Suppressor macrophage treated with lipopolysaccharide for 1 hour (primary cell): Measurements from ENCODE around the gene FBLN5.

Source experiments
- DNase-seq, 3 donors: peaks; one replicate each; pipeline ENCODE4 v3.0.0-alpha.2; 2020 to 2022

The FBLN5 gene, protein sequence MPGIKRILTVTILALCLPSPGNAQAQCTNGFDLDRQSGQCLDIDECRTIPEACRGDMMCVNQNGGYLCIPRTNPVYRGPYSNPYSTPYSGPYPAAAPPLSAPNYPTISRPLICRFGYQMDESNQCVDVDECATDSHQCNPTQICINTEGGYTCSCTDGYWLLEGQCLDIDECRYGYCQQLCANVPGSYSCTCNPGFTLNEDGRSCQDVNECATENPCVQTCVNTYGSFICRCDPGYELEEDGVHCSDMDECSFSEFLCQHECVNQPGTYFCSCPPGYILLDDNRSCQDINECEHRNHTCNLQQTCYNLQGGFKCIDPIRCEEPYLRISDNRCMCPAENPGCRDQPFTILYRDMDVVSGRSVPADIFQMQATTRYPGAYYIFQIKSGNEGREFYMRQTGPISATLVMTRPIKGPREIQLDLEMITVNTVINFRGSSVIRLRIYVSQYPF

DNA sequence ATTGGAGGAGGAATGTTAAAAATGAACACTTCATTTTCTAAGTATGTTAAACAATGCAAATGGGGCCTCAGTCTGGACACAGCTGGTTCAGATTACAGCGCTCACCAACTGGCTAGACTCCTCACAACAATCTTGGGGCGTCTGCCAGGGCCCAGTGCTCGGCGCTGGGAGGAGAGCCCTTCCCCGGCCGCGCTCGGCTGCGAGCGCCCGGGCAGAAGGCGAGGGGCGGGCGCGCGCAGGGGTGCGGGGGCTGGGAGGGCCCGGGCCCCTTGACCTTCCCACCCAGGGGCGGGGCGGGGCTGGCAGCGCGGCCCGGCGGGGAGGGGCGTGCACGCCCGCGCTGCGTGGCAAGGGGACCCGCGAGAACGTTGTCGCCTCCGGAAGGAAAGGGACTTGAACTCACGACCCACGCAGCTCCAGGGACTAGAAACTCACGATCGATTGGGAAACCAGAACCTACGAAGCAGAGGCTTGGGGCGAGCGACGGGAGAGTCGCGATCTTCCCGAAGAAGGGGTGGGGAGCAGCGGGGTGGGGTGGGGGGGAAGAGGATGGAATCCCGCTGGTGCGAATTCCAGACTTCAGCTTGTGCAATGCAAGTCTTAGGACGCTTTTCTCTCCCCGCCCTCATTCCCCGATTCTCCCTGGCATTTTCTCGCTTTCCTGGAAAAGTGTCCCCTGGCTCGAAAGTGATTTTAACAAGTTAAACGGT lies at the start of gene FBLN5:
FBLN5 (minus strand) TSS at position 220 of the 710 bp plus-strand sequence. CDS start 465 bp downstream, outside the sequence.
- DNase-seq = peak; percentile 40 to 67 (median 44)

DNA sequence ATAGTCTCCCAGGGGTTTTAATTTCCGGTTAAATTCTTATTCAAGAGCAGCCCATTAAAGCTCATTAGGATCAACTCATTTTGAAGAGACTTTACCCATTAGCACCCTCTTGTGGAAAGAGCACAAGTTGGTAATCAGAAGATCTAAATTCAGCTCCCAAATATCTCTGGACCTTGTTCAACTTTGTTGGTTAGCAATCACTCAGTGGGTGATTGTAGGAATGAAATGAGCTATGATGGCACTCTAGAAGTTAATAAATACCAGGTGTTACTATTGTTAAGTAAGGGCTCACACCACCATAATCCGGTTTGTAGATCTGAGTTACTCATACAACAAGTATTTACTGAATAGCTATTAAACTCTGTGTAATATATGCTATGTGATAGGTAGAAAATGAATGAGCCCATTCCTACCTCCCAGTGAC lies 49.5 kb upstream of the FBLN5 start:
- peak; percentile 59 to 78 (median 76) for DNase-seq

DNA sequence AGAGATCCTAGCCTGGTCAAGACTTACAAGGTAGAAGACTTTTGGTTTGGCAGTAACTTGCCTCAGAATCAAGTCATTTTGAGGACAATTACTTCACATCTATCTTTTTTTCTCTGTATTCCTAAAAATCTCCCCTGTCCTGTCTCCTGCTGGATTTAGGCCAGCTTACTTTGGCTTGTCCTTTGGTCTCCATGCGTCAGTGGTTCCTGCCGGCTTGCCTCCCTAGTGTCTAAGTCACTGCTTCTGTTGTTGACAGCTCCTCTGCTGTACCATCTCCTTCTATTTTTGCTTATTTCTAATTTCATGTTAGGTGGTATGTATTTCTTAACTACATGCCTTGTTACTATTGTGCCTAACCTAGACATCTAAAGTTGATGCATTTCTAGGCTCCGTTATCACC lies 39.7 kb upstream of the FBLN5 start:
- no peak for DNase-seq

DNA sequence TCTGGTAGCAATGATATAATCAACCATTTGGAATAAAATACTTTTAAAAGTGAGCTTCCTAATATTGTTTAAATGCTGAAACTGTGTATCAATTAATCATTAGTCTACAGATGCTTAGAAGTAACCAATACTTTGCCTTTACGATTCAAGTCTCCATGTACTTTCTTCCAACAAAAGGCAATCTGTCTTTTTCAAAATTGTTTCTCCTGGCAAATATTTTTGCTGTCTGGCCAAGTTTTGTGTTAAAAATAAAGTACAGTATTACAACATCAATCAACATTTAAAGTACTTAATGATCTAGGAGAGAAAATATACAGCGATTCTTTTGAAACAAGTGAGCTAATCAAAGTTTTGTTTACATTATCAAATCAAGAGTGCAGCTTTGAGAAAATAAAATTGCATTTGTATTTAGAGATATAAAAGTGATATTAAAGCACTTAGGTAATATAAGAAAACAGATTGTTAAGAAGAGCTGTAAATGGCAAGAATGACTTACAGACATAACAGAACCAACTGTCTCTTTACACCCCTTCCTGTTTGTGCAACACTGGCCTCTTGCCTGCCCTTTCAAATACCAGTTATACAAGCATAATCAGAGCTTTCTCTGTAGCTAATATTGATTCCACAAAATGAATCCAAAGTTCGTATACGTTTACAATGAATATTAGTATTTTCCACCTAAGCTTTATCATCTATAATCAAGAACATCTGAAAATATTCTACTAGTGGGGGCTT lies 38.2 kb upstream of the FBLN5 start:
- DNase-seq = peak; percentile 24 to 56 (median 55)

DNA sequence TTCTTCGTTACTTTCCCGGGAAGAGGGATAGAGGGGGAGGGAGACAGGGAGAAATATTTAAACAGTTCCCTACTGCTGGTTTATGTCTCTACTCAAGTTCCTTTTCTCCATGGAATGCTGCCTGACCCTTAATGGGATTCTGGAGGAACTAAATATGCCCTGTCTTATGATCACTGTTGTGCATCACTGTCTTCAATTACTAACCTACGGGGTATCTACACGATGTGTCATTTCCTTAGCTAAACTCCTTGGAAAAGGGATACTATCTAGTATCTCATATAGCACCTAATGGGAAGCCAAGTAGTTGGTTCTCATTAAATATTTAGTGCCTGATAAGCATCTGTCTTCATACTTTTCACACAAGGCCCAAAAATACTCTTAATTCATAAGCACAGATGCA lies 37.5 kb upstream of the FBLN5 start:
- peak; percentile 20 to 64 (median 61) for DNase-seq

DNA sequence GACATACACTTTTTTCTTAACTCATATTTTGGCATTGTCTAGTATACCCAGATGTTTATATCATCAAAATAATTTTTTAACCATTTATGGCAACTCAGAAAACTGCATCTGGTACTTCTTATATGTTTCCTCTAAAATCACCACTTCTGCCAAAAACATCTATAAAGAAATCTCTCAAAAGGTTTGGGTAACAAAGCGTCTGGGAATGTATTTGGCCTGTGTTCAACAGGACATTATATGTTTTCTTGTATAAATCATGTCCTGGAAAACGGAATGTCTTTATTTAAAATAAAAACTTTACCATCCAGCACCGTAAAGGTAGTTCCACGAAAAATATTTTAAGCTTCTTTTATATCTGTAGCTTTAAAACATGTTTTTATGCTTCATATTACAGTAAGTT lies 36.1 kb upstream of the FBLN5 start:
- DNase-seq = no peak

DNA sequence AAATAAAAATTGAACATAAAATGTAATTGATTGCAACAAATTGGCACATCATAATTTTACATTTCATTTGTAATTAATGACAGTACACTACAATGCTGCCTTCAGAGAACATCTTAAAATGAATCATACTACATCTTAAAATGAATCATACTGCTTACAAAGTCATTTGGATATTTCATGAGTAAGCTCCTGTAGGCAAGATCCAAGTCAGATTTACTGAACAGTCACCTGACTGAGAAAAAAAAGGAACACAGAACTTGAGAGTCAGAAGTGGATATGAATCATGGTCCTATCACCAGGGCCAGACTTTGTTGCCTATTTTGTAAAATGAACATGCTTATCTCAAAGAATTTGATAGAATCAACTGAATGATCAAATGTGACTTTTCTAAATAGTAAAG lies 32.7 kb upstream of the FBLN5 start:
- peak; percentile 78 to 97 (median 95) for DNase-seq

DNA sequence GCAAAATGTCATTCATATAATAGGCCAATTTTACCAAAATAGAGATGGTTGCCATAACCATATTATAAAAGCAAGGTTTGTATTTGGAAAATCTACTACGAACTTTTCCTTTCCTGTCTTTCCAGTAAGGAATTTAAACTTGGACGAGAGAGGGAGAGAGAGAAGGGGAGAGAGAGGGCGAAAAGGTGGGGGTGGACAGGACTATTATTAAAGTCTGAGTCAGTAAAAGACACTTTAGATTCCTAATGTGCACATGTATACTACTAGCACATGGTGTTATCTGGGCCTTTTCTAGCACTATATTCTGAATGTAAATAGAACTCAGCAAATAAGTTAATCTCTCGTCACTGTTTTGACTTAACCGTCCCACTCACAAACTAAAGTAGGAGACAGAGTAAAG lies 30.4 kb upstream of the FBLN5 start:
- DNase-seq = no peak

DNA sequence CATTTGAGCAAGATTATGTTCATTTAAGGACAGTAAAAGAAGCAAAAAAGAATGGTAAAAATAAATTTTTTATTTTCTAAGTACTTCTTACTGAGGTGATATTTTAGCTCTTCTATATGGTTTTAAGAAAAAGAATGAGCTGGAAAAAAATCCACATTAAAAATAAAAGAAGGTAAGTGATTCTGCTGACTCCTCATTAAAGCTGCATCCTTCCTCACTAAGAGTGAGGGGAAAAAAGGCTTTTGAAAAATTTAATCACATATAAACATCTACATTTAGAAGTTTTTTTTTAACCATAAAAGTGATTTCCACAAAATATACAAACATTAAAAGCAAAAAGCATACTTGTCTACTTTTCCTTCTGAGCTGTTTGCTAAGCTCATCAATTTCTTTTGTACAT lies 28.3 kb upstream of the FBLN5 start:
- no peak for DNase-seq

DNA sequence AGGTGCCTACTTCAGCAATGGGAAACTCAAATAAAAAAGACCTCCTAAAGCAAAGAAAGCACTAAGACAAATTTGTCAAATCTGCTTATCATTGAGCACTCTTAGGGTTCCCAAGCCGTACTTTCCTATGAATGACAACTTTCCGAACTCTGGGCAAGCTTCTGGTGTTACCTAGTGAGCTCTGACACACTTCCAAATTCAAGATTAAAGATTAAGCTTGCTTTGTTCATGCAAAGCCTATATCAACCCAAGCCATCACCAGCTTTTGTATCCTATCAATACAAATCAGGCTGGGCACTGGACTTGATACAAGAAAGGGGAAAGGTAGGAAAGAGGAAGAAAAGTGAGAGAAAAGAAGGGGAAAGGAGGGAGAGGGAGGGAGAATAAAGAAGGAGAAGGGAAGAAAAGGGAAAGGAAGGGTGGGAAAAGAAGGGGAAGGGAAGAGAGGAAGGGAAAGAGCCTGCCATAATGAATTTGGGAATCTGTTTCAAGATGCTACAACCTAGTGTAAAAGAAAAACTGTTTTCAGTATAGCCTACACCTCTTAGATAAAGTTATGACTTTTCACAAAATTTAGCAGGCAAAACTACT lies 23.8 kb upstream of the FBLN5 start:
- no peak for DNase-seq

DNA sequence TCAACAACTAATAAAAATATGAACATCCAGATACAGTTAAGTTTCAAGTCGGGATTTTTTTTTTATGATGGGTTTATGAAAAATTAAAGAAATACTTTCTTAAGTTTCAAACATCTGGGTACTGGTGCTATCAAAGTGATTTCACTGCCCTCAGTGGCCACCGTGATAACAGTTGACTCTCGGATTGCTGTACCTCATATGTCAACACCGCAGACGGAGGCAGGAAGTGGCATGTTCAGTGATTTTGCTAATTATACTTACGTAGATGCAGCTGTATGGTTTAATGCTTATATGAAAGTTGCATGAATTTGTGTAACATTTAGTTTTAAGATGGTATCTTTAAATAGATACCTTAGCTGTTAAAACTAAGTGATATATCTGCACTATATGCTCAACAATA lies 20.8 kb upstream of the FBLN5 start:
- no peak for DNase-seq

DNA sequence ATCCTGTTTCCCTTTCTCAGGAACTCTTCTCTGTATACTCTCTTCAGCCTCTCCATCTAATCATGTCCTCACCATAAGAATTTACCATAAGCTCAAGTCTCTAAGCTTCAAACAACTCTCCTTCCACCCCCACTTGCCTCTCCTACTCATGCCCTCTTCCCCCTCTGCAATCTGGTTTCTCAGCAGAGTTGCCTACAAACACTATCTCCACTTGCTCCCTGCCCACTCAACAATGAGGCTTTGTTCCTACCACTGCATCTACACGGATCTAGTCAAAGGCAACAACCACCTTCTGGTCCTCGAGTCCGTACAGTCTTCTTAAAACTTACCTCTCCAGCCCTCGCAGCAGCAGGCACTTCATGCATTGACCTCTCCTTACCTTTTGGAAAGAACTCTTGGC lies 17.2 kb upstream of the FBLN5 start:
- no peak for DNase-seq

DNA sequence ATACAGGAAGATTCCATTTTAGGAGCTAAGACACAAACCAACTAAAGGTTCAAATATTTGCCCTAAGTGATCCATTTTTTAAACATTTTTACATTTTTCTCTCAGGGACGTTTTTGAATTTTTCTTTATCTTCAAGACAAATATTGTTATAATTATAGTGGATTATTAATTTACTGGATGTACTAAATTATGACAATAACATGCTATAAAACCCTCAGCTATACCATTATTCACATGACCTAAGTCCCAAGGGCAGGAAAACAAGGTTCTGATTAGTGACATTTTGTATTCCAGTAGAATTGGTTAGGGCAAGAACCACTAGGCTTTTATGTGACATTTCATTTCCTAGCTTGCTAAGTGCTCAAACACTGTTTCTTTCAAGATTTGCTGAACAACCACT lies 16.5 kb upstream of the FBLN5 start:
- no peak for DNase-seq

DNA sequence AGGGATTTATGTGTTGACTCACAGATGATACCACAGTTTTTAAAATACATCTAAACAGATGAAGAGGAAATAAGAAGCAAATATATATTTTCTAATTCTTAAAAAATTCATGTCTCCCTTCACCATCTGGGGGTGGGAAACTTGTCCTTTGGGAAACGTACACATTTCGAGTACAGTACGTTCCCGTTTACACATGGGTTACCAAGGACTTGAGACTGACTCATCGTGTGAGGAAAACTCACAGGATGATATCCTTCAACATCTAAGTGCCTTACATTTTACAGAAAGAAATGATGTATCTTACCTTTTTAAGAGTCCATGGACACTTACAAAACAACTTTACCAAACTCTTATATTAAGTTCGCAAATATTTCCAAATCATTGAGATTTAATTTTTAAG lies 16.0 kb upstream of the FBLN5 start:
- no peak for DNase-seq

DNA sequence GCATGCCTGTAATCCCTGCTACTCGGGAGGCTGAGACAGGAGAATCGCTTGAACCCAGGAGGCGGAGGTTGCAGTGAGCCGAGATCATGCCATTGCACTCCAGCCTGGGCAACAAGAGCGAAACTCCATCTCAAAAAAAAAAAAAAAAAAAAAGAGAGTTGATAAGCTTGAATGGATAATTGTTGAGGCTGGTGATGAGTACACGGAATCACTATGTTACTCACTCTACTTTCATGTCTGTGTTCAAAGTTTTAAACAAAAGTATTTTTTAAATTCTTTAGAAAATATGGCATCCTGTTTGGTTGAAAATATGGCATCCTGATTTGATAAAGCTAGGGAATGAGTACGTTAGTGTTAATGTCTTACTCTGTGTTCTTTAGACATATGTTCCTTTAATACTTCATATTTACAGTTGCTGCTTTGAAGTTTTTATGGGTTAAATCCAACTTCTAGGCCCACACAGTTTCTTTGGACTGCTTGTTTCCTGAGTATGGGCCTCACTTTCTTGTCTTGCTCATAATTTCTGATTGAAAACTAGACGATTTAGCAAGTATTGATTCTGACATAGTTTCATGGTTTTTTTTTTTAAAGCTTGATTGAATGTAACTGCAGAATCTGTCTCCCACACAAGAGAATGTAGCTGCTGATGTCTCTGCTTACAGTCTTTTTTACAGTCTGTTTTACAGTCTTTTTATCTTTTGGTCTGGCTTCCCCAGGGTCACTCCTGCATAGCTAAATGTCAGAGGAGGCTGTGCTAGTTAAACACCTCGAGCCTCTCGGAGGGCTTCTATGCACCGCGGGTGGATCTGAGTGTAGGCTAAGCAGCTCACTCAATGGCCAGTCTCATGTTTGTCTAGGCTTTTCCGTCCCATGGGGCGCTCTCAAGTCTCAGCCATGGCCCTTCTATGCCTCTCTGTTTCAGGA lies 14.1 kb upstream of the FBLN5 start:
- DNase-seq = no peak

DNA sequence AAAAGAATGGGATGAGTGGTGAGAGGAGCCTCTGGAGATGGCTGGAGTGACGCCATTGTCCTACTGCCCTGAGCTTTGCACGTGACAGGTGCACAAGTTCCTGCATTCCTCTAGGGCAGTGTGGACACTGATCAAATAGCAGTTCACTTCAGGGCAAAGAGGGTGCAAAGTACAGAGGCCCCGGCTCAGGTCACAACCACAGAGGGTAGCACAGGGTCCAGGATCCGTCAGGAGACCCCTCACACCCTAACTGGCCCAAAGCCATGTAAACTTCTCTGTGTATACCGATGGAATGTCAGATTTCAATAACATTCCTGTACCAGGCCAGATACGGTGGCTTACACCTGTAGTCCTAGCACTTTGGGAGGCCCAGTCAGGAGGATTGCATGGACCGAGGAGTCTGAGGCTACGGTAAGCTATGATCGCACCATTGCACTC lies 10.4 kb upstream of the FBLN5 start:
- no peak for DNase-seq

DNA sequence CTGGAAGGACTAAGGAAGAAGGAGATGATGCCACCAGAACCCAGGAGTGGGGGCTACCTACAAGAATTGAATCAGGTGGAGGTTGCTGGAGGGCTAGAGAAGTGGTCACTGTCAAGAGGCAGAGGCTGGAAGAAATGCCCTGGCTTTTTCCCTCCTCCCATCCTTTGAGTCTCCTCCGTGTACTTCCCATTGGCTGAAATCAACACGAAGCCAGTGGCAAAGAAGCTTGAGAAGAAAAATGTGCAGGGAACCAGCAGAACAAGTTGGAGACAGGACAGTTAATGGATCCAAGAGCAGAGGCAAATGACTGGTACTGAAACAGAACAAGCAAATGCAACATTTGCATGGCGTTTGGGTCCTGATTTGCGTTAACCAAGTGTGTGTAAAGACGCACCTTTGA lies 9.1 kb upstream of the FBLN5 start:
- no peak for DNase-seq

DNA sequence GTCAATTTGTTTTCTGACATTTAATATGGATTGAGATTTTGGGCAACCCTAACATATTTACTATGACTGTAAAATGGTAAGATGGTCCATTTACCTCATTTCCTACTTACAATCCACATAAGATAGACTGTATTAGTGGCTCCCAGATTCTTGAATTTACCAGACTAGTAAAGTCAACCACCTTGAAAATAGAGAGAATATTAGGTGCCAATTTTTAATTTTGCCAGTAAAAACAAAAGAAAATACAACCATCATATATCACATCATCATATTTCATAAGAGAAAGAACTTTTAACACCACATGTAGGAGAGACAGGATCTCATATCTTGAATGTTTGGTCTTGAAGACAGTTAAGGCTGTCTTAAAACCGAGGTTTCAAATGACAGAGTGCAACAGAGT lies 7.7 kb upstream of the FBLN5 start:
- no peak for DNase-seq

DNA sequence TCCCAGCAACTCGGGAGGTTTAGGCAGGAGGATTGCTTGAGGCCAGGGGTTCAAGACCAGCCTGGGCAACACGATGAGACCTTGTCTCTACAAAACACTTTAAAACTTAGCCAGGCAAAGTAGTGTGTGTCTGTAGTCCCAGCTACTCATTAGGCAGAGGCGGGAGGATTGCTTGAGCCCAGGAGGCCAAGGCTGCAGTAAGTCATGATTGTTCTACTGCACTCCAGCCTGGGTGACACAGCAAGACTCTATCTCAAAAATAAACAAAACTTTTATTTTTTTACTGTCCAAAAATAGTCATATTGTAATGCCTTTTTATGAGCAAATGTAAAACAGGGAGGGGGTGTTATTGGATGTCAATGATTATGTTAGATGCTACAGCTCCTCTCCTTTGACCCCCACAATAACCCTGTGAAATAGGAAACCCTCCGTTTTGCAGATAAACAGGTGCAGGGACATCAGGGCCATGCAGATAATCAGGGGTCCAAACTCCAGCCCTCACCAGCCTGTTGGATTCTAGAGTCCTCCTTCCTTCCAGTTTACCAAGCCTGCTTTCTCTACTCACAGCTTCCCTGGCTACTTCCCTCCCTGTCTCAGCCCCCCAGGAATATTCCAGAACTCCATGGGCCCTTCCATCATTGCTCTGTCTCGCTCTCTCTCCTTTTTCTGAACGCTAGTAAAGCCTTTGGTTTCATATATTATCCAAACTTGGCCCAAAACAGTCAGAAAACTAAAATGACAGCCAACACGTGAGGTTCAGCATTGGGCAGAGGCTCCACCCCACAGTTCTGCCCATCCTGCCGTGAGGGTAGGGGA lies 5.9 kb upstream of the FBLN5 start:
- no peak for DNase-seq

DNA sequence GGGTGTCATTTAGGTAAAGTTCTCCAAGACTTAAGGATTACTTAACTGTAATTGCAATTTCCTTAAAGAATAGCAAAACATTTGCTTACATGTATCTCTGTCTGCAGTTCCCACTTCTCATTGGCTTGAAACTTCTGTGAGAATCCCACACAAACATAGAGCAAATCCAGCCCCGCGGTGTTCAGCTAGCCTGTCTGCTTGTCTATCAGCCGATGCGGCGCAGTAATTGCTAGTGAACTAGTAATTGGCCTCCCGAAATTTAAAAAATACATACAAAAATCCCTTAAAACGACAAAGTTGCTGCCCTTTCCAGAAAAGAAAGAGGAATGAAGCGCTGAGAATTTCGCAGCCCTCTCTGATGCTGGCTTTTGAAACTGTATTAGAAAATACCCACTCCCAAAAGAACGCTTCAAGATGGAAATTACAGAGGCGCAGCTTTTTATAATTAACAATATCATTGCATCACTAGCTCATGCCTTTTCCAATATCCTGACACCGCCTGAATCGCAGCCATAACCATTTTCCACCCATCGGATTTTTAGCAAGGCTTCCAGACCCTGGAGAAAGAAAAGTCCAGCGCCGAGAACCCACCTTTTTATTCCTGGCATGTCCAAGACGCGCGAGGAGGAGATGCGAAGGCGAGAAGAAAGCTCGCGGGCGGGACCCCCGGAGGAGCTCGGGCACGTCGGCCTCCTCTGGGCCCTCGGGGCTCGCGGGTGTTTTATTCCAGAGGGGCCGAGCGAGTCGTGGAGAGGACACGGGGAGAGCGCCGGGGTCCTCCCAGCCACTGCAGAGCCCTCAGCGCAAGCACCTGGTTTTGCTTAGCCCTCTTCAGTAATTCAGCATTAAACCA lies 646 bp downstream of the FBLN5 start:
- DNase-seq = peak; percentile 7 to 29 (median 22)
